Mesodermal cell (in vitro differentiated cells): ENCODE measurements around the gene EFNA3.

Experiments used
- H3K27ac ChIP-seq: 2 replicates; pipeline ENCODE4 v1.7.0; 2013; ENCODE audit warnings: mild to moderate bottlenecking, low read depth, low read length, moderate library complexity; ENCODE audit not compliant: severe bottlenecking
- H3K36me3 ChIP-seq: 2 replicates; pipeline ENCODE4 v1.7.1; 2013; ENCODE audit warnings: mild to moderate bottlenecking, low read length, moderate library complexity; ENCODE audit not compliant: control insufficient read depth, insufficient read depth
- H3K4me1 ChIP-seq: one replicate; pipeline ENCODE4 v1.7.1; 2013; ENCODE audit warnings: mild to moderate bottlenecking, low read length; ENCODE audit not compliant: insufficient read depth, control insufficient read depth, poor library complexity, severe bottlenecking
- H3K4me3 ChIP-seq: 2 replicates; pipeline ENCODE4 v1.7.0; 2013; ENCODE audit warnings: low read length, control low read depth, mild to moderate bottlenecking; ENCODE audit not compliant: insufficient read depth, poor library complexity, severe bottlenecking; ENCODE audit errors: extremely low read depth
- H3K9me3 ChIP-seq: 2 replicates; pipeline ENCODE4 v1.7.1; 2013; ENCODE audit warnings: mild to moderate bottlenecking, low read length, moderate library complexity; ENCODE audit not compliant: control insufficient read depth
- WGBS, 2 experiments: methylation state at CpG; one replicate each; pipeline ENCODE4 v1.1.5; 2013; ENCODE audit warnings: missing lambda C conversion rate in 2 of 2; ENCODE audit not compliant: insufficient coverage in 2 of 2; 5-methylcytosine and 5-hydroxymethylcytosine counted together

Gene EFNA3

DNA sequence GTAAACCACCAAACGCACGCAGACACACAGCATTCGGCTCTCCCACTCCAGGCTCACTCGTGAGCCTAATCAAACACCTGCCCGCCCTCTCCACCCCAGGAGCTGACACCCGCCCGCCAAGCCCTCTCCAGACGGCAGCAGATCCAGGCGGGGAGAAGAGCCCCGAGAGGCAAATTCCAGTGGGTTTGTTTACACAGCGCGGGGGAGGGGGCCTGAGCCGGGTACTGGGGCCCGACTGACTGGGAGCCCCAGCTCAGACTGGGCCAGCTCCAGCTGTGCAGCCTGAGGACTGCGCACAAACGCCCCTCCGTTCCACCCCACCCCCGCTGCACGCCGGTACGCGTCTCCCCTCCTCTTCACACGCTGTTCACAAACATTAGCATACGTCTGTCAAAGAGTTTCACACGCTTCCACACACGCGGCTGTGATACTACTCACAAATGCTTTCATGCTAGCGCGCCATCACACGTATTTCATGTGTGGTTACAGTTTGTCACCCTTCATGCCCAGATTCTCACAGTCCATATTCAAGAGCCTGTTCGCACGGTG lies 48.0 kb downstream of the EFNA3 start:
- no peaks in the 10 kb centered on the region for H3K9me3 ChIP-seq
- peak overlapping the region; percentile 58 for H3K4me3 ChIP-seq
- H3K36me3 ChIP-seq = peaks cover 12% of the 10 kb centered on the region
- peaks cover 54% of the 10 kb centered on the region for H3K4me1 ChIP-seq
- 0% methylated on average over 26 to 28 of the region's 32 CpGs for WGBS, 2 experiments
- peak overlapping the region; percentile 36 for H3K27ac ChIP-seq

DNA sequence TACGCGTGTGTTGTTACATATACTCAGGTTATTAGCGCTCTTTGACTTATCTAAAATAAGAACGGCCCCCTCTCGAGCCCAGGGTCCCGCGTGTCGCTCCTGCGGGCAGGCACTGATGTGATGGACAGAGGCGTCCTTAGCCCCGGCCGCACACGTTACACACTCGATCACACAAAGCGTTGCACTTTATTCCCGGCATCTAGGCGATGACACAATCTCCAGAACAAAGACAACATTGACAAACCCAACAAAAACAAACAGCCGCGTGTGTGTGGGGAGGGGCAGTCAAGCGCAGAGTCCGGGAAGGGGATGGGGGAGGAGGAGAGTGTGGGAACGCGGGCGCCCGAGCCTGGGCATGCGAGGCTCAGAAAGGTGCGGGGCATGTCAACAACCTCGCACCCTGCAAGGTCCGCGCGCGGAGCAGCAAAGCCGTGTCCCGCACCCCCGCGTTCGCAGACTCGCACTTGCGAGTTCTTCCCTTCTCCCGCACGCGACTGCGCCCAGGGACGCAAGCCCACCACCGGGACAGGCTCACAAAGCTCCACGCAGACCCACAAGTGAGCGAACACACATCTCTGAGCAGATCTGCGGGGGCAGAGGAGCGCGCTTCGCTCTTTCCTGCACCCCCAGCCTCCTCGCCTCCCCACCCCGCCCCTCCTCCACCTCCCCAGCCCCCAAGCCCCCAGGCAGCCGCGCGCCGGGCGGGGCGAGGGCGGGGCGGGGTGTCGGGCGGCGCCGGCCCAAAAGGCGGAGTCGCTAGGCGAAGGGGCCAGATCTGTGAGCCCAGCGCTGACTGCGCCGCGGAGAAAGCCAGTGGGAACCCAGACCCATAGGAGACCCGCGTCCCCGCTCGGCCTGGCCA lies 48.7 kb downstream of the EFNA3 start, which contains the start of gene EFNA1:
TSS of gene EFNA1 (plus strand) at position 772 of the 862 bp plus-strand sequence. CDS start 102 bp downstream, outside the sequence.
- peak within 1 kb of the TSS; percentile 36 for H3K27ac ChIP-seq
- H3K4me3 ChIP-seq = peak within 1 kb of the TSS; percentile 58
- WGBS, 2 experiments = 0 to 1% methylated on average over 40 to 50 of the region's 76 CpGs
- H3K9me3 ChIP-seq = no peaks in the 10 kb centered on the region
- H3K4me1 ChIP-seq = peaks cover 54% of the 10 kb centered on the region
- peaks cover 18% of the 10 kb centered on the region for H3K36me3 ChIP-seq

DNA sequence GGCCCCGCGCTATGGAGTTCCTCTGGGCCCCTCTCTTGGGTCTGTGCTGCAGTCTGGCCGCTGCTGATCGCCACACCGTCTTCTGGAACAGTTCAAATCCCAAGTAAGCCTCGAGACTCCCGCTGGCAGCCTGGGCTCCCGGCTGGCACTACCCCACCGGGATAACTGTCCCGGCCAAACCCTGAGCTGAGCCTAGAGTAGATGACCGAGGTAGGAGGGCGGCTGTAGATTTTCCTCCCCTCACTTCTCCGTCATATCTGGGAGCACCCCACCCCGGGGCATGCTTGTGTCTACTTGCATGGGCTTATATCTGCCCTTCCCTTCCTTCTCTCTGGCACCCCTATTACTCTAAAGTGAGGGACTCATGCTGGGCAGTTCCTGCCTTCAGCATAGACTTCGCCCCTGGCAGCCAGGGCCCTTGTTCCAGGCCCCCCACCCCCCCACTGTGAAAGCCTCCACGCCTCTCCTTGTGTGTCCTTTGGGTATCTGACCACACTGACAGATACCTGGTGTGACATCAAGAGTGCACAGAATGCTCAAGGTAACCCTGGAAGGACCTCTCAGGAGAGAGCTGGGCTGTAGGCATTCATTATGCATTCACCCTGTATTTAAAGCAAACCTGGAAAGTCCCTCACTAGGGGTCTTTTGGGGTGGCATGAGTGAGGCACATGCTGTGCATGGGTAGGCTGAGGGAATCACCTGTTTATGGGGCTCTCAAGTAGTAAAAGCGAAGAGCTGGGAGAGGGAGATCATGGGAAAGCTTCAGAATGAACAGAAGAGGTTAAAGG lies 49.5 kb downstream of the EFNA3 start:
- no peaks in the 10 kb centered on the region for H3K9me3 ChIP-seq
- 4 to 17% methylated on average over 7 to 12 of the region's 17 CpGs for WGBS, 2 experiments
- H3K4me1 ChIP-seq = peaks cover 54% of the 10 kb centered on the region
- peak overlapping the region; percentile 58 for H3K4me3 ChIP-seq
- no peak overlapping the region for H3K27ac ChIP-seq
- H3K36me3 ChIP-seq = peaks cover 24% of the 10 kb centered on the region

DNA sequence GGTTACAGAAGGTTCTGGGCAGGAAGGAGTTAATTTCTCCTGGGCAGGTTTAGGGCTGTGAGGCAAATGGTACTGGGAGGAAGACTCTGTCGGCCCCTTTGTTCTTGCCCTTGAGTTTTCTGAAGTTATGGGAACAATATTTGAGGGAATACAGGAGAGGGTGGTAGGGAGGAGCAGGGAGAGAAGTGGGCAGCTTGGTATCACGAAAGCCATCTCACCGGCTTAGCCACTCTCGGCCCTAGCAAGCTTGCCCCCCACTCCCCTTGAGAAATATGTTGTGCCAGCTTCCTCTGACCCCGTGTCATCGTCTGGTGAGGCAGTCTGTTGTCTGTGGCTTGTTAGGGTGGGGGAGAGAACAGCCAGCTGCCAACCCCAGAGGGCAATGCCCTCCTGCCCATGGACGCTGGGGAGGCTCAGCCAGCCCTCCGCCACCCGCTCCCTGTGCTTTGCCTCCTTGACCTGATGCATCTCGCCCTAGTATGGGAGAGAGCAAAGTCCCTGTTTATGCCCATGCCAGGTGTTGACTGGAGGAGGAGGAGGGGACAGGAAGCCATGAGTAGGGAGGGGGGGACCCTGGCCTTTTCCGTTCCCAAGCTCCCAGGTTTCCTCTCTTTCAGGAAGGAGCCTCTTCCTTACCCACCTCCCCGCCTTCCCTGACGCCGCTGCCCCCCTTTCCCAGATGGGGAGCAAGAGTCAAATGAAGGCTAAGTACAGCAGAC lies 50.3 kb downstream of the EFNA3 start:
- peaks cover 52% of the 10 kb centered on the region for H3K4me1 ChIP-seq
- 18 to 30% methylated on average over 2 of the region's 14 CpGs for WGBS, 2 experiments
- H3K9me3 ChIP-seq = no peaks in the 10 kb centered on the region
- H3K27ac ChIP-seq = peak overlapping the region; percentile 72
- peaks cover 32% of the 10 kb centered on the region for H3K36me3 ChIP-seq
- H3K4me3 ChIP-seq = peak overlapping the region; percentile 58

DNA sequence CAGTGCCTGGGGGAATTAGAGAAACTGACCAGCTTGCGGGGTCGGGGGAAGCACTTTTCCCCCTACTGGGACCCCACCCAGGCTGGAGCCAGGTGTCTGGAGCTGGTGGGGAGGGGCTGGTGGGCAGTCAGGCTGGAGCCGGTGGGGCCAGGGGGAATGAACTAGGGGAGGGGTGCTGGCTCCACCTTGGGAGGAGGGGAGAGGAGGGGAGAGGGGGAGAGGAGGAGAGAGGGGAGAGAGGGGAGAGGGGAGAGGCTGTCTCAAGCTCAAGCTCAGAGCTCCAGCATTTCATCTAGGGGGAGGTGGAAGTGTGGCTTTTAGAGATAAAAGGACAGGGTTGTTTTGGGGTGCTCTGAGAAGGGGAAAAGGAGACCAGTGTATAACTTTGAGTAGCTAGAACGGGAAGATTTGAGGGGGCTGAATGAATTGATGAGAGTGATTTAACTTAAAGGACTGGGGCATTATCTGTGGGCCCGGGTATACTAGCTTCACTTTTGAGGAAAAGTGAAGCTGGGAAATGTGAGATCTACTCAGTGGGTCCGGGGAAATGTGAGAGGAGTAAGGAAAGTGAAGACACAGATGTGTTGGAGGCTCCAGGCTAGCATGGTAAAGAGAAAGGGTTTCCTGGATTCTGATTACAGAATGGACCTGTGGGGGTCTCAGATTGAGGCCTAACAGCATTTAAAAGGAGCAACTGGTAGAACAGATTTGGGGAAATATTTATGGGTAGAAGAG lies 51.8 kb downstream of the EFNA3 start:
- peak overlapping the region; percentile 58 for H3K4me3 ChIP-seq
- H3K36me3 ChIP-seq = peaks cover 38% of the 10 kb centered on the region
- no peaks in the 10 kb centered on the region for H3K9me3 ChIP-seq
- H3K4me1 ChIP-seq = peaks cover 49% of the 10 kb centered on the region
- 38 to 56% methylated on average over 3 to 4 of the region's 6 CpGs for WGBS, 2 experiments
- H3K27ac ChIP-seq = peak overlapping the region; percentile 72

DNA sequence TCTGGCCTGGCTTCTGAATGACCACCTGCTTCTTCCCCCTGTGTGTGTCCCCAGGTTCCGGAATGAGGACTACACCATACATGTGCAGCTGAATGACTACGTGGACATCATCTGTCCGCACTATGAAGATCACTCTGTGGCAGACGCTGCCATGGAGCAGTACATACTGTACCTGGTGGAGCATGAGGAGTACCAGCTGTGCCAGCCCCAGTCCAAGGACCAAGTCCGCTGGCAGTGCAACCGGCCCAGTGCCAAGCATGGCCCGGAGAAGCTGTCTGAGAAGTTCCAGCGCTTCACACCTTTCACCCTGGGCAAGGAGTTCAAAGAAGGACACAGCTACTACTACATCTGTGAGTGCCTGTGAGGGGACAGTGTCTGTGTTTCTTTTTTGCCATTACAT lies 52.6 kb downstream of the EFNA3 start:
- Histone ChIP-seq H3K36me3 (peaks cover 38% of the 10 kb centered on the region), H3K4me1 (peaks cover 42% of the 10 kb centered on the region), H3K4me3 (no peak overlapping the region), H3K27ac (no peak overlapping the region), H3K9me3 (no peaks in the 10 kb centered on the region)
- 91 to 97% methylated on average over 8 of the region's 8 CpGs for WGBS, 2 experiments

DNA sequence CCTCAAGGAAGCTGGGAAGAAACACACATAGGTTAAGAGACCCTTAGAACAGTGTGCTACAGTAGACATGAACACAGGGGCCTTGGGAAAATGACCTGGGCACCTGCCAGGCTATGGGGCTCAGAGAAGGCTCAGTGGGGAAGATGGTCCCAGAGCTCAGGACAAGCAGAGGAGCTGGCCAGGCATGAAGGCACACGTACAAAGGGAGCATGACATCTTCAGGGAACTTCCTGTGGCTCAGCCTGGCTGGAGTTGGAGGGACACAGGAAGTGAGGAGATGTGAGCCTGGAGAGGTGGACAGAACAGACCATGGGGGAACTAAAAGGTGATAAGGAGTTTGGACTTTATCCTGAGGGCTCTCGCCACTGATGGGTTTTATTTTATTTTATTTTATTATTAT lies 53.2 kb downstream of the EFNA3 start:
- WGBS, 2 experiments = 67 to 80% methylated on average over 1 of the region's 2 CpGs
- H3K4me3 ChIP-seq = no peak overlapping the region
- H3K4me1 ChIP-seq = peaks cover 39% of the 10 kb centered on the region
- H3K36me3 ChIP-seq = peaks cover 38% of the 10 kb centered on the region
- no peak overlapping the region for H3K27ac ChIP-seq
- H3K9me3 ChIP-seq = no peaks in the 10 kb centered on the region

DNA sequence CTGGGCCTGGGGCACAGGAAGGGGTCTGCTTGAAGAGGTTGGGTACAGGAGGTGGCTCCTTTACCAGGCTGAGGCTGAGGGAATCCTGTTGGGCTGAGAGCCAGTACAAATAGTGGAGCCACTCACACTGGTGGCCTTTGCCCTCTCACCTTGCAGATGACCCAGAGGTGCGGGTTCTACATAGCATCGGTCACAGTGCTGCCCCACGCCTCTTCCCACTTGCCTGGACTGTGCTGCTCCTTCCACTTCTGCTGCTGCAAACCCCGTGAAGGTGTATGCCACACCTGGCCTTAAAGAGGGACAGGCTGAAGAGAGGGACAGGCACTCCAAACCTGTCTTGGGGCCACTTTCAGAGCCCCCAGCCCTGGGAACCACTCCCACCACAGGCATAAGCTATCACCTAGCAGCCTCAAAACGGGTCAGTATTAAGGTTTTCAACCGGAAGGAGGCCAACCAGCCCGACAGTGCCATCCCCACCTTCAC lies 55.2 kb downstream of the EFNA3 start:
- H3K27ac ChIP-seq = no peak overlapping the region
- H3K36me3 ChIP-seq = peaks cover 49% of the 10 kb centered on the region
- 92 to 94% methylated on average over 5 to 7 of the region's 7 CpGs for WGBS, 2 experiments
- peaks cover 31% of the 10 kb centered on the region for H3K4me1 ChIP-seq
- no peaks in the 10 kb centered on the region for H3K9me3 ChIP-seq
- no peak overlapping the region for H3K4me3 ChIP-seq

DNA sequence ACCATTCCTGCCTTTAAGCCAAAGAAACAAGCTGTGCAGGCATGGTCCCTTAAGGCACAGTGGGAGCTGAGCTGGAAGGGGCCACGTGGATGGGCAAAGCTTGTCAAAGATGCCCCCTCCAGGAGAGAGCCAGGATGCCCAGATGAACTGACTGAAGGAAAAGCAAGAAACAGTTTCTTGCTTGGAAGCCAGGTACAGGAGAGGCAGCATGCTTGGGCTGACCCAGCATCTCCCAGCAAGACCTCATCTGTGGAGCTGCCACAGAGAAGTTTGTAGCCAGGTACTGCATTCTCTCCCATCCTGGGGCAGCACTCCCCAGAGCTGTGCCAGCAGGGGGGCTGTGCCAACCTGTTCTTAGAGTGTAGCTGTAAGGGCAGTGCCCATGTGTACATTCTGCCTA lies 55.7 kb downstream of the EFNA3 start:
- no peak overlapping the region for H3K4me3 ChIP-seq
- H3K9me3 ChIP-seq = no peaks in the 10 kb centered on the region
- peaks cover 26% of the 10 kb centered on the region for H3K4me1 ChIP-seq
- no peak overlapping the region for H3K27ac ChIP-seq
- H3K36me3 ChIP-seq = peaks cover 52% of the 10 kb centered on the region
- 64 to 67% methylated on average over 1 of the region's 1 CpG for WGBS, 2 experiments
